GM21515 (cell line): ENCODE measurements around the gene BPIFB6.

ENCODE experiments used
- ATAC-seq: cut with Tn5 transposase; IDR thresholded peaks from one replicate; pipeline ENCODE4 v1.9.1; 2021; ENCODE audit not compliant: unreplicated experiment

BPIFB6 gene

GRCh38 chr20:33031531-33031930 is at the start of gene BPIFB6:
TSS of gene BPIFB6 (plus strand) at chr20:33031648. CDS start at chr20:33031648, 0 bp downstream.
- no peak for ATAC-seq

DNA sequence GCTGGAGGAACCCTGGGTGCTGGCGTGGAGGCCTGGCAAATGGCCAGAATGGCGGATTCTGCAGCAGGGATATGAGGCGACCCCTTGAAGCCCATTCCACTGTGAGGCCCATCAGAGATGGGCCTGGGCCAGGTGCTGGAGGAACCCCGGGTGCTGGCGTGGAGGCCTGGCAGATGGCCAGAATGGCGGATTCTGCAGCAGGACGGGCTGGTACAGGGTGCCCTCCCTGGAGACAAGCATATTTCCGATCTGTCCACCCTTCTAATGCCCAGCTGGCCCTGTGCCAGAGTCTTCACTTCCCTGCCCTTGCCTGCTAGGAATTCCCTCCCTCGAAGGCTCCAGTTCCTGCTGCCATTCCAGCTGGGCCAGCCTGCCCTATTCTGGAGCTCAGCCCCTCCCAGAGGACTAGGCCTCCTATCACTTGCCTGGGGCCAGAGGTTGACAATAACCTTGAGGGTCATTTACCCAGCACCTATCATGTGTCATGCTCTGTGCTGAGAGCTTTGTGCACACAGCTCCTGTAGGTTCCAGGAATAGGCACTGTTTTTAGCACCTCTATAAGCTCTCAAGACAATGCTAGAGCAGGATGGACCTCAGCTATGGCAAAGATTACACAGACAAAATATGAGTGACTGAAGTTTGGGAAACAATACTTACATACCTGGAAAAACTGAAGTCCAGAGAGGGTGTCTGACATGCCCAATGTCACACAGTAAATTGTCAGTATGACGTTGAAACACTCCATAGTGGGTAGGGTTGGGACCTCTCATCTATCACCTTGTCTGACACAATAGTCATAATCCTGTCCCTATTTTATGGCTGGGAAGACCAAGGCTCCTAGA is 48.6 kb upstream of the BPIFB6 start:
- ATAC-seq = no peak

GRCh38 chr20:32983459-32984112 is 47.9 kb upstream of the BPIFB6 start:
- no peak for ATAC-seq

GRCh38 chr20:32984196-32984595 is 47.3 kb upstream of the BPIFB6 start:
- no peak for ATAC-seq

GRCh38 chr20:32984631-32985354 is 46.7 kb upstream of the BPIFB6 start:
- no peak for ATAC-seq

DNA sequence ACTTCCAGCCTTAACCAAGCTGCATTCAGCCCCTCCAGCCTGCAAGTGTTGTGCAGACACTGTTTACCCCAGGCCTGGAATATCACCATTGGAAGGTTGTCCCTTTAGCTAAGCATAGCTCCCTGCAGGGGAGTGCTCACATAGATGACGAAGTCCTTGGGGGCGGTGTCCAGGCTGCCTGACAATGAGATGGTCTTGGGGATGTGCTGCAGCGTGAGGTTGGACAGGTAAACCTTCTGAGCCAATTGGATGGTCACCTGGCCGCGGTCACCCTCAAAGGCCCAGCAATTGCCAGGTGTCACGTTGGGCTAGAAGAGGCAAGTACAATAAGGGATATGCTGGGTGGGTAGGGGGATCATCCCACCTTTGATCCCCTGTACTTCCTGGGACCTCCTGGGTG is 45.9 kb upstream of the BPIFB6 start:
- ATAC-seq = no peak

DNA sequence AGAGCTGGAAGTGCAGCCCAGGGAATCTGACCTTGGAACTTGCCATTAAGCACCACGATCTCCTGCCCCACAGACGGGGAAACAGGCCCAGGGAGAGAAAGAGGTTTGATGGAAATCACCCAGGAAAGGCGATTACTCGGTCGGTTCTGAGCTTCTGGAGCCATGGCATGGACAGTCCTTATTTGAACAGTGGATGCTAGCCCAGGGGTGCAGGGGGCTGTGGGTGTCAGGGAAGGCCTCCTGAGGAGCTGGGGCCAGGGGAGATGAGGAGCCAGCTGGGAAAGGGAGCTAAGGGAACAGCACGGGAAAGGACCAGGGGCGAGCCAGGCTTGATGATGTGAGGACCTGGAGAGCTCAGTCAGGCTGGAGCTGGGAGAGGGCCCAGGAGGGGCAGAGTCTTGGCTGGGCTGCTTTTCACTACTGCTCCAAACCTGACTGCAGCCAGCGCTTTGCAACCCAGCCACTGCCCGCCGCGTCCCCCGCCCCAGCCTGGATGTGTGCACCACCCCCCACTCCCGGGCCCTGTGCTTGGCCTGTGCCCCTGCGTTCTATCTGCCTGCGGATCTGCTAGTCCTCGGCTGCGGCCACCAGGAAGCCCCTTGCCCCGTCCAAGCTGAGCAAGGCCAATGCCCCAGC is 45.0 kb upstream of the BPIFB6 start:
- no peak for ATAC-seq

GRCh38 chr20:32987044-32987825 is 44.2 kb upstream of the BPIFB6 start:
- no peak for ATAC-seq

DNA sequence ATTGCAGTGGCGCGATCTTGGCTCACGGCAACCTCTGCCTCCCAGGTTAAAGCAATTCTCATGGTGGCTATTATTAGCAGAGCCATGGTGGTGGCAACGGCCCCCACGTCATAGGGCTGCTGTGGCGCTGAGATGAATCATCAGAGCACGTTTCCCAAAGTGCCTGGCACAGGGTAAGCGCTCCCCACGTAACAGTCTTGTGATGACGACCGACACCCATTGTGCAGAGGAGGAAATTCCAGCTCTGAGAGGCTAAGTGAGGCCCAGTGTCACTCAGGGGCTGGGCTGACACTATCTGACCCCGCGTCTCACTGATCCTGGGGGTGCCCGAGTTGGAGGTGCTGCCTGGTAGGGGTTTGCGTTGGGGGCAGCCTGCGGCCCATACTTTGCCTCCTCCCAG is 43.4 kb upstream of the BPIFB6 start:
- no peak for ATAC-seq

- ATAC-seq = no peak
Observed at GRCh38 chr20:32989507-32990283, 41.8 kb upstream of the BPIFB6 start.

DNA sequence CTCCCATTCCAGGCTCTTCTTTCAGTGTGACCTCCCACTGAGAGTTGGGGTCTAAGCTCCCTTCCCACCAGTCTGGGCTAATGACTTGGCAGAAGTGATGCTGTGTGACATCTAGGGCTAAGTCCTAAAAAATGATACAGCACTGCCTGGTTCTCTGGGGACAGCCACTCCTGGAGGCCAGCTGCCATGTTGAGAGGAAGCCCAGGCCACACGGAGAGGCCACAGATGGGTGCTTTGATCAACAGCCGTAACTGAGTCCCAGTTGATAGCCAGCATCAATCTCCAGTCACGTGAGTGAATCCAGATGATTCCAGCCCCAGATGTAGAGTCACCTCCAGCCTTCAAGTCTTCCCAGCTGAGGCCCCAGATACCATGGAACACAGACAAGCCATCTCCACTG is 41.0 kb upstream of the BPIFB6 start:
- ATAC-seq = no peak

GRCh38 chr20:32991383-32991782 is 40.1 kb upstream of the BPIFB6 start:
- ATAC-seq = no peak

- ATAC-seq = no peak
Observed at GRCh38 chr20:32991792-32992641, 39.4 kb upstream of the BPIFB6 start.

DNA sequence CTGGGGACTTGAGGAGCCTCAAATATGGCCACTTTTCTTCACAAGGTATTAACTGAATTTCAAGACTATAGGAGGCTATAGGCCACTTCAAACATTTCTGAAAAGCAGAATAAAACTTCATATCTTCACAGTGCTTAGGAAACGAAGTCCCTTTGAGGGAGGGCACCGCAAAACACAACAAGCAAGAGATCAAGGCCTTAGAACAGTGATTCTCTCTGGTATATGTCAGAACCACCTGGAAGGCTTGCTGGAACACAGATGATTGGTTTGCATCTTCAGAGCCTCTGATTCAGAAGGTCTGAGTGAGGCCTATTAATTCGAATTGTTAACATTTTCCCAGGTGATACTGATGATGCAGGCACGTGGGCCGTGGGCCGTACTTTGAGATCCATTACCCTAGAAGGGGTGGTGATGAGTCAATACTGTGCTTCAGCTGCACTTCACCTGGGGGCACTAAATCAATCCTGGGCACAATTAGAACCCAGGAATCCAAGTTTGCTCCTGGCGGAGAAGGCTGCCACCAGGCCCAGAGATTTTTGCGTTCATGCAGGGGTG is 37.9 kb upstream of the BPIFB6 start:
- ATAC-seq = no peak

GRCh38 chr20:32995802-32996201 is 35.6 kb upstream of the BPIFB6 start:
- no peak for ATAC-seq

- ATAC-seq = no peak
Observed at GRCh38 chr20:32997431-32997830, 34.0 kb upstream of the BPIFB6 start.

- no peak for ATAC-seq
Observed at GRCh38 chr20:32999603-33000250, 31.7 kb upstream of the BPIFB6 start.
